H4 (cell line): ENCODE results near the gene MICA. TPM values are rescaled to one million over a fixed set of nuclear protein-coding genes. Genes with fewer than 3 reads are reported as not detected.
A peak's percentile ranks its signal among the peaks of the same experiment; 100 is the strongest.
"Not testable (repeated sequence)": the region's sequence is repeated elsewhere in the genome, so short reads cannot be mapped to it uniquely, and the experiment has no call there.

ENCODE experiments used
- DNase-seq: peaks from one replicate; pipeline ENCODE4 v3.0.0-alpha.2; 2015; ENCODE audit warnings: low spot score
- total RNA-seq: library from RNA; depleted of rRNA; stranded (reverse); fragments of >200 nt; shearing (Covaris generic); gene quantifications from 2 replicates; pipeline ENCODE4 v1.2.3, GENCODE V29; 2014; rRNA removed

MICA gene
- total RNA-seq = 65.8 and 75.4 TPM in 2 replicates

DNA sequence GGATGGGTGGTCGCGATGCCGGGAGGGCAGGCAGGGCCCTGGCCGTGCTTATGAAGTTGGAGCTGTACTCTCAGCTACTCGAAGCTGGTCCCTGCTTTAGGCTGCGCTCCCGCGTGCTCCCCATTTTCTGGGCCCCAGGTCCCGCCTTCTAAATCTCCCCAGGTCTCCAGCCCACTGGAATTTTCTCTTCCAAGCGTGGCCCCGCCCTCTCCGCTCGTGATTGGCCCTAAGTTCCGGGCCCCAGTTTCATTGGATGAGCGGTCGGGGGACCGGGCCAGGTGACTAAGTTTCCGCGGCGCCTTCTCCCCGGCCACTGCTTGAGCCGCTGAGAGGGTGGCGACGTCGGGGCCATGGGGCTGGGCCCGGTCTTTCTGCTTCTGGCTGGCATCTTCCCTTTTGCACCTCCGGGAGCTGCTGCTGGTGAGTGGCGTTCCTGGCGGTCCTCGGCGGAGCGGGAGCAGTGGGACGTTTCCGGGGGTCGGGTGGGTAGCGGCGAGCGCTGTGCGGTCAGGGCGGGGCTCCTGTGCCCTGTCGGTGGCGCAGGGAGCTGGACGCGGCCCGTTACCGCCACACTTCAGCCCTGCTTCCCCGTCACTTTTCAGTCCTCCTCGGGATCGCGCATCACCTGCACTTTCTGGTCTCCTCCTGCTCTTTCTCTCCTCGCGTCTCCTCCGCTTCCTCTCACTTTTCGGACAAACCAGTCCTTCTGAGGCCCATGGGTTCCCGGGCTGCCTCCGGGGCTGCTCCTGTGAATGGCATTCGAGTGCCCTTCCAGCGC lies at the start of gene MICA:
MICA (plus strand) TSS at position 313 of the 778 bp plus-strand sequence; CDS start at position 351, 38 bp downstream.
- peak; percentile 87 for DNase-seq

DNA sequence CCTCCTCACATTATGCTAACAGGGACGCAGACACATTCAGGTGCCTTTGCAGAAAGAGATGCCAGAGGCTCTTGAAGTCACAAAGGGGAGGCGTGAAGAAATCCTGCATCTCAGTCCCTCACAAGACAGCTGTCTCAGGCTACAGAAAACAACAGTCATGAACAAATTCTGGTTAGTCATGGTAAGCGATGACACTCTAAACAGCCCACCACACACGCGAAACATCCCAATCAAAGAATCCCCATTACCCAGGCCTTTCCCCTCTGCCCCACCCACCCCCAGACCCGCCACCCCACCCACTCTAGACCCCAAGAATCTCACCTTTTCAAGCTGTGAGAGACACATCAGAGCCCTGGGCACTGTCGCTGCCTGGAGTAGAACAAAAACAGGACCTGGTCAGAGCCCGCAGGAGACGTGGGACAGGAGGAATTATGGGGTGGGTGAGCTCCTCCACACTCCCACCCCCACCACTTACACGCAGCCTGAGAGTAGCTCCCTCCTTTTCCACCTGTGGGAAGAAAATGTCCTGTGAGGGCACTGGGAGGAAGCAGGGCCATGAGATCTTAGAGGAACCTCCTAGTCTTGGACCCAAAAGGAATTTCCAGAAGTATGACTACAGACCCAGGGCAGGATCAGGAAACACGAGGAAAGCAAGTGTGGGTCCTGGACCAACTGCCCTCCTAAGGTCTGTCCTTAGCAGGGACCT lies 49.1 kb upstream of the MICA start:
- no peak for DNase-seq

DNA sequence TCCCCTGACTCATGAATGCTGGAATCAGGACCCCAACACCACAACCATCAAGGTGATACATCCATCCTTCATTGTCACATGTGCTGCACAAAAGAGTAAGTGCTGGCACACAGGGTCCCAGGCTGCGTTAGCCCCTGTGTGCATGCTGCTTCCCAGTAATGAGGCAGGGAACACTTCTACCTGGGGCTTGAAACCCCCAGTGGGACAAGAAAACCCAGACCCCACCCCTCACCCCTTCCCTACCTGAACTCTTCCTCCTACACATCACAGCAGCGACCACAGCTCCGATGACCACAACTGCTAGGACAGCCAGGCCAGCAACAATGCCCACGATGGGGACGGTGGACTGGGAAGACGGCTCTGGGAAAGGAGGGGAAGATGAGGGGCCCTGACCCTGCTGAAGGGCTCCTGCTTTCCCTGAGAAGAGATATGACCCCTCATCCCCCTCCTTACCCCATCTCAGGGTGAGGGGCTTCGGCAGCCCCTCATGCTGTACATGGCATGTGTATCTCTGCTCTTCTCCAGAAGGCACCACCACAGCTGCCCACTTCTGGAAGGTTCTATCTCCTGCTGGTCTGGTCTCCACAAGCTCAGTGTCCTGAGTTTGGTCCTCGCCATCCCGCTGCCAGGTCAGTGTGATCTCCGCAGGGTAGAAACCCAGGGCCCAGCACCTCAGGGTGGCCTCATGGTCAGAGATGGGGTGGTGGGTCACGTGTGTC lies 48.4 kb upstream of the MICA start:
- DNase-seq = no peak

- no peak for DNase-seq
Observed at GRCh38 chr6:31355583-31355948, 47.8 kb upstream of the MICA start.

GRCh38 chr6:31356216-31356945 lies 47.0 kb upstream of the MICA start:
- DNase-seq = no peak

DNA sequence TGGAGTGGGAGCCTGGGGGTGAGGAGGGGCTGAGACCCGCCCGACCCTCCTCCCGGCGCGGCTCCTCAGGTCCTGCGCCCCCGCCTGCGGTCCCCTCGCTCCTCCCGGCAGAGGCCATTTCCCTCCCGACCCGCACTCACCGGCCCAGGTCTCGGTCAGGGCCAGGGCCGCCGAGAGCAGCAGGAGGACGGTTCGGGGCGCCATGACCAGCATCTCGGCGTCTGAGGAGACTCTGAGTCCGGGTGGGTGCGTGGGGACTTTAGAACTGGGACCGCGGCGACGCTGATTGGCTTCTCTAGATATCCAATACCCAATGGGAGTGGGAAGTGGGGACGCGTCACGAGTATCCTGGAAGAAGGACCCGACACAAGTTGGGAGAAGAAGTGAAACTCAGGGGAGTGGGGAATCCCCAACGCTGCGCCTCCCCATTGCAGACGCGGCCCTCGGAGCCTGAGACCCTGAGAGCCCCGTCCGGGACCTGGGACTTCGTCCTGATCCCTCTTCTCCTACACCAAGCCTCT lies 46.4 kb upstream of the MICA start, which contains the start of gene HLA-B:
HLA-B (minus strand) TSS at position 234 of the 521 bp plus-strand sequence; CDS start at position 213, 21 bp downstream.
- DNase-seq = peak; percentile 81

- no peak for DNase-seq
Observed at GRCh38 chr6:31357886-31358285, 45.5 kb upstream of the MICA start.

GRCh38 chr6:31358302-31358701 lies 45.1 kb upstream of the MICA start:
- DNase-seq = no peak

- DNase-seq = no peak
Observed at GRCh38 chr6:31359581-31359980, 43.8 kb upstream of the MICA start.

- DNase-seq = no peak
Observed at GRCh38 chr6:31362751-31363150, 40.6 kb upstream of the MICA start.

DNA sequence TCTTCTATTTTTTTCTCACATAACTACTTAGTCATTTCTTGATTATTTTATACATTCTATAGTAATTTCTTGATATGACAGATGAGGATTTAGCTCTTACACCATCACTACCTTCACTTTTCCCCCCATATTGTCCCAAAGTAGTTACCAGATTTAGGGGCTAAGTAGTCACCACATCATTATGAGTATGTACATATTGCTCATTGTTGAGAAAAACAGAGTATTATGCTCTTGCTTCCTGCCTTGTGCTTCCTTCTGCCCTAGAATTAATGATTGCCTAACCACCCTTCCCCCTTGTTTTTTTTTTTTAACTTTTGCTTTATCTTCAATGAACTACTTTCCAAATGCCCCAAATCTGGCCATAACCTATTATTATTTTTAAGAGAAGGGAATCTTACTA lies 39.6 kb upstream of the MICA start:
- DNase-seq = no peak

DNA sequence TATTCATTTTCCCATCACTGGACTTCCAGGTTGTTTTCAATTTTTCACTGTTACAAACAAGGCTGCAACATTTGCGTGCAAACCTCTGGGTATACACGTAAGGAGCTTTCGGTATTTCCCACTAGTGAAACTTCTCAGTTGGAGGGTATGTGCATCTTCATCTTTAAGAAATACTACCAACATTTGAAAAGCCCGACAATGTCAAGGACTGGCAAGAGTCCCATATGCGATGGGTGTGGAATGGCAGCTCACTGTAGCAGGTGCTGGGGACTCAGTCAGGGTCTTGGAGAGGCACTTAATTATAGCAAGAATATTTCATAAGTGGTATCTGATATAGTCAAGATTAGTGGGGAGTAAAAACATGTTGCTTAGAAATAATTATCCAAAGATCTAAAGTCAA lies 37.5 kb upstream of the MICA start:
- no peak for DNase-seq

GRCh38 chr6:31366693-31367470 lies 36.5 kb upstream of the MICA start:
- DNase-seq = peak; percentile 83

- no peak for DNase-seq
Observed at GRCh38 chr6:31368461-31368860, 34.9 kb upstream of the MICA start.

DNA sequence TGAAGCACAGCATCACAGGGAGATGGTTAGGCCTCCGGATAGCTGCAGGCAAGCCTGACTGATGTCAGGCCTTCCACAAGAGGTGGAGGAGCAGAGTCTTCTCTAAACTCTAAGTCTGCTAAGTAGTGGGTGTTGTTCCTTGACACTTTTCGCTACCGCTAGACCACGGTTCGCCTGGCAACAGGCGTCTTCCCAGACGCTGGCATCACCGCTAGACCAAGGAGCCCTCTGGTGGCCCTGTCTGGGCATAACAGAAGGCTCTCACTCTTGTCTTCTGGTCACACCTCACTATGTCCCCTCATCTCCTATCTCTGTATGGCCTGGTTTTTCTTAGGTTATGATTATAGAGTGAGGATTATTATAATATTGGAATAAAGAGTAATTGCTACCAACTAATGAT lies 29.3 kb upstream of the MICA start:
- not testable (repeated sequence) for DNase-seq

DNA sequence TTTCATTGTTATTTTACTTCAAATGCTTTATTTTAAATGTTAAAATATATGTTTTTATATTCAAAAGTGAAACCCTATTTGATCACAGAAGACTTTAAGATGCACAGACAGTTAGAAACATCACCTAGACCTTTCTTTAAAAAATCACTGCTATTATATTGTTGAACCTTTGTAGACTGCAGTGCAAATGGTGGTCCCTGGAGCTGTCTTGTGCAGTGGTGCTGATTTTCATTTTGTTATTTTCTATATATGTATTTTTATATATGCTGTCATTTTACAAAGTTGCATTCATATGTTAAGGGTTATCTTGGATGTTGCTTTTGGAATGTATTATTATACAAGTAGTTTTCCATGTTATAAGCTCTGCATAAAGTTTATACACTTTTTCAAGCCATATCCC lies 27.7 kb upstream of the MICA start:
- no peak for DNase-seq

DNA sequence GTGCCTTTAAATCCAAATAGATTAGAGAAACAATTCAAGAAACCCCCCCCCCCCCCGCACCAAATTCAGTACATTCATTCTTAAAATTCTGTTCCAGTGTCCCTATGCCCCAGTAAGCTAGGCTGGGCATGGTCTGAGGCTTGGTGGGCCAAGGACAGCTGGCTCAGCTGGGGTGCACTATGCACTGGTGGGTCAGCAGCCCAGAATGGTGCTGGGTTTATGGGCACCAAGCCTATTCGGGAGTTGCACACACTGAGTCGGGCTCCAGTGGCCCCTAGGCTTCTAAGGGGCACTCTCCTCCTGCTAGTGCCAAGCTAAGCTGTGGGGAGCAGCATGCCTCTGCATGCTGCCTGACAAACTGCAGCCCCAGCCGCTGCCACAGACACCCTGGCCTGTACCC lies 26.4 kb upstream of the MICA start:
- no peak for DNase-seq

- DNase-seq = no peak
Observed at GRCh38 chr6:31378062-31378720, 25.2 kb upstream of the MICA start.

DNA sequence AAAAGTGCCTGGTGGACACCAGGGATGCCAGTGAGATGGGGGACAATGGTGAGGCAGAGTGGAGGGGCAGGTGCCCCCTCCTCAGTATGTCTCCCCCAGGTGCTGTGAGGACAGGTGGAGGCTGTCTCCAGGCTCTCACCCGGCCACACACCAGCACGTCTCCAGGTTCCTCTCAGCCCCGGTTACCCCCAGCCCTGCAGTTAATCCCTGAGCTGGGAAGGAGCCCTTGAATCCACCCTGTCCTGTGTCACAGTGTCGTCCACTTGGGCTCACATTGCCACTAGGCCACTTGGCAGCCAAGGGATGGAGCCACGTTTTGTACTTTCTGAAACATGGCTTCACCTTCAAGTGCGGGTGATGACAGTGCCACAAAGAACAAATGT lies 24.7 kb upstream of the MICA start:
- DNase-seq = no peak

DNA sequence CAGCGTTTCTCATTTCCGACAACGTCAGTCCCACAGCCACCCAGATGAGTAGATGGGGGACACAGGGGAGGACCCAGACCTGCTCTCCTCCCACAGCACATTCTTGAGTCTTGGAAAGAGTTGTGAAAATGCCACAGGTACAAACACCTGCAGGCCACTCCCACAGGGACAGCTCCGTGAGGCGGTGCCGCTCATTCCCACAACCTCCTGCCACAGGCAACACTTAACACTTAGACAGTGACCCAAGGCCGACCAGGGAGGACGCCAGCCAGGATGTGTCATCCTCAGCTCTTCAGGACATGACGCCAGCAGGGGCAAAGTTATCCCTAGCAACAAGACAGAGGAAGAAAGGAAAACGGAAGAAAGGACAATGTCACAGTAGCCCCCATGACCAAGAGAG lies 23.5 kb upstream of the MICA start:
- no peak for DNase-seq
